Measurements from ENCODE around the gene NT5C3B. TPM values are rescaled to one million over a fixed set of nuclear protein-coding genes. Genes with fewer than 3 reads are reported as not detected.

NT5C3B gene
- total RNA-seq, 1 experiment from 2014 or later = 118 TPM

- Histone ChIP-seq H3K27ac (ENCODE audit: low read length) (no peak overlapping the region), H3K4me1 (ENCODE audit: control insufficient read depth, insufficient read depth, low read length) (no peaks in the 10 kb centered on the region), H3K27me3 (ENCODE audit: control insufficient read depth, insufficient read depth, low read length) (no peaks in the 10 kb centered on the region), H3K9me3 (ENCODE audit: control insufficient read depth, insufficient read depth, low read depth, low read length) (no peaks in the 10 kb centered on the region), H3K36me3 (ENCODE audit: control insufficient read depth, insufficient read depth, low read length) (no peaks in the 10 kb centered on the region; the same call in none of the 2 replicates), H3K4me3 (ENCODE audit: low read depth in 2 of 2, low read length in 2 of 2) (no peak overlapping the region)
- intact Hi-C loops (cut with micrococcal nuclease; ENCODE audit: unreplicated experiment) = no loop called here
- ATAC-seq (no peak), DNase-seq (ENCODE audit: low read depth, low spot score) (no peak)
- TF ChIP-seq CTCF (IDR thresholded peaks at IDR 0.05) = no peak
- TF ChIP-seq TCF7L2 (IDR thresholded peaks at IDR 0.05; ENCODE audit: low read depth, low read length) = no peak
- TF ChIP-seq POLR2AphosphoS5 (IDR thresholded peaks at IDR 0.05; ENCODE audit: low read depth, low read length) = no peak
- TF ChIP-seq REST (IDR thresholded peaks at IDR 0.05; ENCODE audit: insufficient read depth in 1 of 2, low read depth in 2 of 2, low read length in 1 of 2) = no peak
- TF ChIP-seq SIN3A (IDR thresholded peaks at IDR 0.05; ENCODE audit: borderline replicate concordance, insufficient read depth, low read depth, low read length) = no peak
- no TSS peak for BruUV-seq (replicated peaks)
- in situ Hi-C loops (cut with HindIII; ENCODE audit: low pct_unique_long_range_greater_than_20kb, low sequenced_read_pairs) = no loop called here
- ChIA-PET POLR2A (no interaction called here), CTCF (no interaction called here)
Measured at GRCh38 chr17:41869426-41869825, 33.4 kb upstream of the NT5C3B start.

DNA sequence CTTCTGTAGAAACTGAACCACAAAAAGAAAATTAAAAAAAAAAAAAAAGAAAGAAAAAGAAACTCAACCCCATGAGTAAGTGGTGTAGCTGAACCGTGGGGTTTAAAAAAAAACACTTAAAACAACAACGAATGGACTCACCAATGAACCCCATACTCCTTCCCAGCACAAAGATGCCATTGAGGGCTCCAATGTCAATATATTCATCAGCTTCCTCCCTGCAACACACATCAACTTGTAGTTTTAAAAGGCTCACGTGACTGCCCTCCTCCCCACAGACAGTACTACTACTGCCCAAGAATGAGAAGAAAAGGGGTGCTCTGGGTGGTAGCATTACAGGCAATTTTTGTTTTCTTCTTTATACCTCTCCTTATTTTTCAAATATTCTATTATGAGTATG is 32.5 kb upstream of the NT5C3B start:
- Histone ChIP-seq H3K27me3 (ENCODE audit: control insufficient read depth, insufficient read depth, low read length) (no peaks in the 10 kb centered on the region), H3K27ac (ENCODE audit: low read length) (no peak overlapping the region), H3K4me1 (ENCODE audit: control insufficient read depth, insufficient read depth, low read length) (0 out of 2 replicates have a peak, but pooled peaks cover 3% of the 10 kb centered on the region), H3K36me3 (ENCODE audit: control insufficient read depth, insufficient read depth, low read length) (no peaks in the 10 kb centered on the region; the same call in none of the 2 replicates), H3K9me3 (ENCODE audit: control insufficient read depth, insufficient read depth, low read depth, low read length) (no peaks in the 10 kb centered on the region), H3K4me3 (ENCODE audit: low read depth in 2 of 2, low read length in 2 of 2) (no peak overlapping the region)
- intact Hi-C loops (cut with micrococcal nuclease; ENCODE audit: unreplicated experiment) (no loop called here), in situ Hi-C loops (cut with HindIII; ENCODE audit: low pct_unique_long_range_greater_than_20kb, low sequenced_read_pairs) (no loop called here)
- no TSS peak for BruUV-seq (replicated peaks)
- ATAC-seq (no peak), DNase-seq (ENCODE audit: low read depth, low spot score) (no peak)
- CTCF ChIA-PET = no interaction called here
- no peak for TF ChIP-seq SIN3A (IDR thresholded peaks at IDR 0.05; ENCODE audit: borderline replicate concordance, insufficient read depth, low read depth, low read length)
- TF ChIP-seq CTCF (IDR thresholded peaks at IDR 0.05) = no peak
- no peak for TF ChIP-seq POLR2AphosphoS5 (IDR thresholded peaks at IDR 0.05; ENCODE audit: low read depth, low read length)
- no peak for TF ChIP-seq TCF7L2 (IDR thresholded peaks at IDR 0.05; ENCODE audit: low read depth, low read length)
- TF ChIP-seq REST (IDR thresholded peaks at IDR 0.05; ENCODE audit: insufficient read depth in 1 of 2, low read depth in 2 of 2, low read length in 1 of 2) = no peak
- POLR2A ChIA-PET = no interaction called here
